IMR-90 (cell line): Measurements from ENCODE around the gene PRR20E. TPM values are rescaled to one million over a fixed set of nuclear protein-coding genes. Genes with fewer than 3 reads are reported as not detected.
"Not testable (repeated sequence)": the region's sequence is repeated elsewhere in the genome, so short reads cannot be mapped to it uniquely, and the experiment has no call there.

Source experiments
- ATAC-seq: fragments of 200-7000 bp; cut with Tn5 transposase; 2 replicates; pipeline ENCODE4 v1.9.1; 2020; ENCODE audit warnings: low read depth, mild to moderate bottlenecking, moderate library complexity
- BruUV-seq: library from RNA; stranded (reverse); fragments of 400-500 nt; replicated peaks from 2 replicates; lab custom pipeline; 2021; lab: Mats Ljungman, UMichigan
- CTCF ChIA-PET: fragments of 300-600 bp; formaldehyde crosslinking; extraction: SDS; loops from one replicate; lab custom pipeline; 2021; ENCODE audit warnings: antibody characterized with exemption; lab: Yijun Ruan, JAX
- POLR2A ChIA-PET: fragments of 300-600 bp; sonication (Branson Sonifier 250); formaldehyde crosslinking; loops from one replicate; lab custom pipeline; 2022; ENCODE audit warnings: antibody characterized with exemption; ENCODE audit not compliant: unreplicated experiment; lab: Charles Lee
- DNase-seq: peaks from one replicate; pipeline ENCODE4 v3.0.0; 2013
- H2AFZ ChIP-seq: replicated peaks from 2 replicates; pipeline ENCODE3; 2013; ENCODE audit warnings: low read length, mild to moderate bottlenecking; ENCODE audit not compliant: poor library complexity
- H2AK5ac ChIP-seq: 2 replicates; pipeline ENCODE4 v1.6.1; 2013; ENCODE audit warnings: low read depth, low read length, inconsistent platforms
- H2AK9ac ChIP-seq: replicated peaks from 2 replicates; pipeline ENCODE3; 2013; ENCODE audit warnings: mild to moderate bottlenecking, low read depth, low read length, moderate library complexity; ENCODE audit not compliant: poor library complexity
- H2BK120ac ChIP-seq: 2 replicates; pipeline ENCODE4 v1.6.1; 2013; ENCODE audit warnings: low read depth, low read length, inconsistent platforms
- H2BK15ac ChIP-seq: 3 replicates; pipeline ENCODE4 v1.6.1; 2013; ENCODE audit warnings: low read depth, low read length, inconsistent platforms
- H2BK20ac ChIP-seq: 2 replicates; pipeline ENCODE4 v1.6.1; 2013; ENCODE audit warnings: low read depth, mild to moderate bottlenecking, inconsistent platforms, low read length, moderate library complexity
- H2BK5ac ChIP-seq: 2 replicates; pipeline ENCODE4 v1.6.1; 2013; ENCODE audit warnings: mild to moderate bottlenecking, low read depth, low read length, inconsistent platforms; ENCODE audit not compliant: poor library complexity, severe bottlenecking
- H3K14ac ChIP-seq: replicated peaks from 2 replicates; pipeline ENCODE4 v1.6.1; 2013; ENCODE audit warnings: low read depth, low read length, inconsistent platforms
- H3K18ac ChIP-seq: 2 replicates; pipeline ENCODE4 v1.6.1; 2013; ENCODE audit warnings: low read depth, low read length, control low read depth
- H3K23ac ChIP-seq: 2 replicates; pipeline ENCODE4 v1.6.1; 2013; ENCODE audit warnings: low read depth, low read length, inconsistent platforms
- H3K27ac ChIP-seq: 2 replicates; pipeline ENCODE4 v1.5.1; 2013; ENCODE audit warnings: mild to moderate bottlenecking, control low read depth, low read length; ENCODE audit not compliant: insufficient read depth
- H3K27me3 ChIP-seq: 2 replicates; pipeline ENCODE4 v1.6.1; 2013; ENCODE audit warnings: low read length; ENCODE audit not compliant: control insufficient read depth, insufficient read depth
- H3K36me3 ChIP-seq: 2 replicates; pipeline ENCODE4 v1.6.1; 2013; ENCODE audit warnings: low read length, mixed read lengths; ENCODE audit not compliant: control insufficient read depth, insufficient read depth
- H3K4ac ChIP-seq: 2 replicates; pipeline ENCODE4 v1.6.1; 2013; ENCODE audit warnings: low read depth, low read length, inconsistent platforms
- H3K4me1 ChIP-seq: 2 replicates; pipeline ENCODE4 v1.6.1; 2013; ENCODE audit warnings: low read length, mixed read lengths; ENCODE audit not compliant: control insufficient read depth, insufficient read depth
- H3K4me2 ChIP-seq: 2 replicates; pipeline ENCODE4 v1.6.1; 2013; ENCODE audit warnings: low read depth, mild to moderate bottlenecking, control low read depth, low read length, moderate library complexity
- H3K4me3 ChIP-seq: 2 replicates; pipeline ENCODE4 v1.5.1; 2013; ENCODE audit warnings: low read depth, mild to moderate bottlenecking, control low read depth, low read length, moderate library complexity; ENCODE audit not compliant: insufficient read depth
- H3K56ac ChIP-seq: 2 replicates; pipeline ENCODE4 v1.6.1; 2013; ENCODE audit warnings: low read length, inconsistent platforms; ENCODE audit not compliant: insufficient read depth; ENCODE audit errors: extremely low read depth
- H3K79me1 ChIP-seq, 2 experiments: 2 replicates each; pipeline ENCODE4 v1.6.1; 2013; ENCODE audit warnings: low read length in 2 of 2, inconsistent platforms in 1 of 2, low read depth in 1 of 2
- H3K9ac ChIP-seq: 2 replicates; pipeline ENCODE4 v1.6.1; 2013; ENCODE audit warnings: low read depth, low read length, control low read depth
- H3K9me1 ChIP-seq: 2 replicates; pipeline ENCODE4 v1.6.1; 2013; ENCODE audit warnings: low read length, inconsistent platforms; ENCODE audit not compliant: insufficient read depth
- H3K9me3 ChIP-seq: 2 replicates; pipeline ENCODE4 v1.6.1; 2013; ENCODE audit warnings: low read length; ENCODE audit not compliant: control insufficient read depth, insufficient read depth
- H4K20me1 ChIP-seq: 2 replicates; pipeline ENCODE4 v1.6.1; 2013; ENCODE audit warnings: low read length, inconsistent platforms; ENCODE audit not compliant: insufficient read depth
- H4K5ac ChIP-seq: 2 replicates; pipeline ENCODE4 v1.6.1; 2013; ENCODE audit warnings: mild to moderate bottlenecking, low read depth, low read length, control low read depth
- H4K8ac ChIP-seq, 2 experiments: 2 replicates each; pipeline ENCODE4 v1.6.1; 2013; ENCODE audit warnings: low read depth in 2 of 2, low read length in 2 of 2, control low read depth in 1 of 2, inconsistent platforms in 1 of 2
- H4K91ac ChIP-seq: 2 replicates; pipeline ENCODE4 v1.6.1; 2013; ENCODE audit warnings: low read depth, low read length, inconsistent platforms; ENCODE audit not compliant: insufficient read depth
- WGBS, 2 experiments: methylation state at CpG; one replicate each; pipeline versions ENCODE4 v1.1.5 to v1.1.7; 2013; ENCODE audit warnings: missing lambda C conversion rate in 2 of 2; ENCODE audit not compliant: insufficient read length in 1 of 2; ENCODE audit errors: extremely low coverage in 2 of 2; 5-methylcytosine and 5-hydroxymethylcytosine counted together
- dilution Hi-C: fragments of 300-500 bp; cut with HindIII; formaldehyde crosslinking; loops from one replicate; pipeline ENCODE4 v1.14.3; 2018; ENCODE audit warnings: low sequenced_read_pairs; ENCODE audit not compliant: unreplicated experiment
- in situ Hi-C: fragments of 300-500 bp; cut with MboI; formaldehyde crosslinking; loops from 3 replicates; pipeline ENCODE4 v1.14.3; 2019; ENCODE audit warnings: low sequenced_read_pairs, inconsistent platforms, mixed read lengths
- intact Hi-C: fragments of 100-400 bp; cut with micrococcal nuclease; formaldehyde crosslinking; loops from 2 replicates; pipeline ENCODE4 v1.10.0; 2022
- polyA plus RNA-seq, 3 experiments: library from polyadenylated mRNA; depleted of rRNA; stranded (reverse); fragments of >200 nt; gene quantifications; 2 replicates each; pipeline ENCODE4 v1.2.3, GENCODE V29; 2012; ENCODE audit warnings: low replicate concordance in 1 of 3
- total RNA-seq: library from RNA; depleted of rRNA; stranded (reverse); fragments of >200 nt; gene quantifications from 2 replicates; pipeline ENCODE4 v1.2.3, GENCODE V29; 2012

PRR20E gene
- total and polyA plus RNA-seq, 2 of the 4 experiments (the other 2 are of a cell fraction) = not detected

DNA sequence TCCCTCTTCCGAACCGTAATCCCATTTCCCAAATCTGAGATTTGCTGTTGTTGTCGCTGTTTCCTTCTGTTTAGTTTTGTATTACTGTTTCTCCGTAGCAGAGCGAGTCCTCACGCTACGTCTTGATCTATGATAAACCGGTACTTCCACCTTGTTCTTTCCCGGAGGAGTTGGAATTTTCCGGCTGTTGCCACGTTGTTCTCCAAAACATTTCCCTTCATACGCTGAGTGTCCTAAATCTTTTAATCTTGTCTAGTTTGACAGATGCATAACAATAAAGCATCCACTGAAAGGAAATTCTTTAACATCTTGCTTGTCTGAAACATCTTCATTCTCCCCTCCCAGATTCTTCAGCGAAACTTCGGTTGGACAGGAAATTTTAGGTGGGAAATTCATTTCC is 18.9 kb upstream of the PRR20E start:
- H3K27ac ChIP-seq, H4K20me1 ChIP-seq, H3K4ac ChIP-seq, H4K91ac ChIP-seq, H2BK20ac ChIP-seq, H2BK120ac ChIP-seq, BruUV-seq, CTCF ChIA-PET, POLR2A ChIA-PET, H2AFZ ChIP-seq, in situ Hi-C loops, H2BK15ac ChIP-seq, H3K79me1 ChIP-seq, H3K56ac ChIP-seq, H3K23ac ChIP-seq, intact Hi-C loops, H3K36me3 ChIP-seq, H3K14ac ChIP-seq, H2AK5ac ChIP-seq, H3K18ac ChIP-seq, H2AK9ac ChIP-seq, H3K9me1 ChIP-seq, H3K9me3 ChIP-seq, DNase-seq, H3K9ac ChIP-seq, ATAC-seq, H3K27me3 ChIP-seq, H4K5ac ChIP-seq, H3K4me1 ChIP-seq, dilution Hi-C loops, H3K4me3 ChIP-seq, H4K8ac ChIP-seq, H2BK5ac ChIP-seq, H3K4me2 ChIP-seq: not testable (repeated sequence)
- WGBS, 2 experiments = no CpG with 5 or more reads among the region's 14 CpGs

DNA sequence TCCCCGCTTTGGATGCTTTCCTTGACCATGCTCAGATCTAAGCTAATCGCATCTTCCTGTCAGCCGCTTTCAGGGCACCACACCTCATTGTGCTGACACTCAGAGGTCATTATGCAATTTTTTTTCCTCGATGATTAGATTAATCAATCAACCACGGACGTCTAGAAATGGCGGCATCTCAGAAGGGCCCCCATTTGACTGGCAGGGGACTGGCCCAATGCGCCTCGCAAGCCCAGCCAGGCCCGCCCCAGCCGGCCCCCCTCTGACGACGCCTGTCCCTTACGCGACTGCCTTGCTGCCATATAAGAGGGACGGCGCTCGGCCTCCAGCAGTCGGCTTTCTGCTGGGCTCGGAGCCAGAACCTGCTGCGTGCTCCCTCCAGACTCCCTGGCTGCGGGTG is 13.2 kb upstream of the PRR20E start, which contains the start of gene PRR20C:
Gene PRR20C, plus strand, starts transcription at position 301 of the 400 bp plus-strand sequence. CDS start 387 bp downstream, outside the sequence.
- H3K23ac ChIP-seq, H3K79me1 ChIP-seq, BruUV-seq, H3K9me1 ChIP-seq, ATAC-seq, H2AK9ac ChIP-seq, H3K9me3 ChIP-seq, H3K4me3 ChIP-seq, DNase-seq, POLR2A ChIA-PET, intact Hi-C loops, H2BK5ac ChIP-seq, H4K91ac ChIP-seq, H4K20me1 ChIP-seq, in situ Hi-C loops, H3K27me3 ChIP-seq, H2BK120ac ChIP-seq, CTCF ChIA-PET, H3K9ac ChIP-seq, dilution Hi-C loops, H4K8ac ChIP-seq, H3K56ac ChIP-seq, H4K5ac ChIP-seq, H3K14ac ChIP-seq, H3K36me3 ChIP-seq, H2AFZ ChIP-seq, H3K4me2 ChIP-seq, H3K4ac ChIP-seq, H2AK5ac ChIP-seq, H3K4me1 ChIP-seq, H2BK15ac ChIP-seq, H3K27ac ChIP-seq, H2BK20ac ChIP-seq, H3K18ac ChIP-seq: not testable (repeated sequence)
- WGBS, 2 experiments = no CpG with 5 or more reads among the region's 22 CpGs
